Head of caudate nucleus (tissue), 42 donors: ENCODE data around the gene RAB3GAP2.
"Not testable (repeated sequence)": the region's sequence is repeated elsewhere in the genome, so short reads cannot be mapped to it uniquely, and the experiment has no call there.

Experiments used
- DNase-seq, 42 donors: peaks; one replicate each; pipeline versions ENCODE4 v3.0.0 to v3.0.0-alpha.2; 2020 to 2021; ENCODE audit warnings: mixed read lengths in 7 of 42
- intact Hi-C: fragments of 100-400 bp; cut with DNase I; formaldehyde crosslinking; loops from one replicate; pipeline ENCODE4 v1.15.0; 2022

RAB3GAP2 gene, protein sequence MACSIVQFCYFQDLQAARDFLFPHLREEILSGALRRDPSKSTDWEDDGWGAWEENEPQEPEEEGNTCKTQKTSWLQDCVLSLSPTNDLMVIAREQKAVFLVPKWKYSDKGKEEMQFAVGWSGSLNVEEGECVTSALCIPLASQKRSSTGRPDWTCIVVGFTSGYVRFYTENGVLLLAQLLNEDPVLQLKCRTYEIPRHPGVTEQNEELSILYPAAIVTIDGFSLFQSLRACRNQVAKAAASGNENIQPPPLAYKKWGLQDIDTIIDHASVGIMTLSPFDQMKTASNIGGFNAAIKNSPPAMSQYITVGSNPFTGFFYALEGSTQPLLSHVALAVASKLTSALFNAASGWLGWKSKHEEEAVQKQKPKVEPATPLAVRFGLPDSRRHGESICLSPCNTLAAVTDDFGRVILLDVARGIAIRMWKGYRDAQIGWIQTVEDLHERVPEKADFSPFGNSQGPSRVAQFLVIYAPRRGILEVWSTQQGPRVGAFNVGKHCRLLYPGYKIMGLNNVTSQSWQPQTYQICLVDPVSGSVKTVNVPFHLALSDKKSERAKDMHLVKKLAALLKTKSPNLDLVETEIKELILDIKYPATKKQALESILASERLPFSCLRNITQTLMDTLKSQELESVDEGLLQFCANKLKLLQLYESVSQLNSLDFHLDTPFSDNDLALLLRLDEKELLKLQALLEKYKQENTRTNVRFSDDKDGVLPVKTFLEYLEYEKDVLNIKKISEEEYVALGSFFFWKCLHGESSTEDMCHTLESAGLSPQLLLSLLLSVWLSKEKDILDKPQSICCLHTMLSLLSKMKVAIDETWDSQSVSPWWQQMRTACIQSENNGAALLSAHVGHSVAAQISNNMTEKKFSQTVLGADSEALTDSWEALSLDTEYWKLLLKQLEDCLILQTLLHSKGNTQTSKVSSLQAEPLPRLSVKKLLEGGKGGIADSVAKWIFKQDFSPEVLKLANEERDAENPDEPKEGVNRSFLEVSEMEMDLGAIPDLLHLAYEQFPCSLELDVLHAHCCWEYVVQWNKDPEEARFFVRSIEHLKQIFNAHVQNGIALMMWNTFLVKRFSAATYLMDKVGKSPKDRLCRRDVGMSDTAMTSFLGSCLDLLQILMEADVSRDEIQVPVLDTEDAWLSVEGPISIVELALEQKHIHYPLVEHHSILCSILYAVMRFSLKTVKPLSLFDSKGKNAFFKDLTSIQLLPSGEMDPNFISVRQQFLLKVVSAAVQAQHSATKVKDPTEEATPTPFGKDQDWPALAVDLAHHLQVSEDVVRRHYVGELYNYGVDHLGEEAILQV (N-terminal part only)

DNA sequence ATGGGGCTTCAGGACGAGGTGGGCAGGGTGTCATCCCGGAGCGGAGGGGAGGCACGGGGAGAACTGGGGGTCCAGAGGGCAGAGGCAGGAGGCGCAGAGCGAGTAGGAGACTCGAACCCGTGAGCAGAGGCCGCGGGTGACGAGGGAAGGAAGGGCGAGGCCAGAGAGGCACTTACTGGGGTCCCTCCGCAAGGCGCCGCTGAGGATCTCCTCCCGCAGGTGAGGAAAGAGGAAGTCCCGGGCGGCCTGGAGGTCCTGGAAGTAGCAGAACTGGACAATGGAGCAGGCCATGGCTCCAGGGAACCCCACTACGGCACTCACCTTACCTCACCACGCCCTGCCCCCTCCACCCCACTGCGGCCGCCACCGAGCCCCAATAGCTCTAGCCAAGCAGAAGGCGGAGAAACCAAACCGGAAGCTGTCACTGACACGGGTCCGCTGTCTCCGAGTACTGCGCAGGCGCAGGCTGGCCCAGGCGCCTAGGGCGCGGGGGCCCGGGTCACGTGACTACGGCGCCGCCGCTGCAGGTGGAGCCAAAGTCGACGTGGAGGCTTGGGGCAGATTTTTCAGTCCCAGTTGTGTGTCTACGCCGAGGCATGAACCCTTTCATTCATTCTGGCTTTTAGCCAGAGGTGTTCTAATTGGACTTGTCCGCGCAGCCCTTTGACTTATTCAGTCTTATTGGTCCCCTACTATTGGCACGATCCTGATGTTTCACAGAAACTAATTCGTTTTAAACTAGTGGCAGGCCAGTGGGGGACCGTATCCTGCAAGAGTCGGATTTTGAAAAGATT, at the start of gene RAB3GAP2:
Gene RAB3GAP2 (minus strand): TSS at position 407 of the 794 bp plus-strand sequence. CDS start 116 bp downstream, at position 291.
- DNase-seq: peak; percentile 85 to 97 (median 94)
- intact Hi-C loops: no loop called here

- no peak for DNase-seq
- intact Hi-C loops: no loop called here
Measured at GRCh38 chr1:220321758-220322157, 49.5 kb upstream of the RAB3GAP2 start.

GRCh38 chr1:220320709-220321108, 48.5 kb upstream of the RAB3GAP2 start:
- intact Hi-C loops: no loop called here
- no peak for DNase-seq

- intact Hi-C loops: no loop called here
- no peak for DNase-seq
Measured at GRCh38 chr1:220318673-220319072, 46.4 kb upstream of the RAB3GAP2 start.

DNA sequence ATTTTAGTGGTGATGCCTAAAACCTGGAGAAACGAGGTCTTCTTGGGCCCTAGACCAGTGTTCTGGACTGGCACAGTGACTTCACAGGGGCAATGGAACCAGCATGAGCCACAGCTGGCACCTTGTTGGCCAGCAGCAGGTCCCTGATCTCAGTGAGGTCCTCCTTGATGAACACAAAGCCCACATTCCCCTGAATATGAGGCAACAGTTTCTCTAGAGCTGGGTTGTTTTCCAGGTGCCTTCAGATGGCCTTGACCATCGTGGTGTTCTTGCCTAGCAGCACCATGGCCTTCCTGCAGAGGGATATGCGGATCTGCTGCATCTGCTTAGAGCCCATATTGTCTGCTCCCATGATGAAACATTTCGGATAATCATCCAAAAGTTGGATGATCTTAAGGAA, 44.9 kb upstream of the RAB3GAP2 start:
- intact Hi-C loops: no loop called here
- DNase-seq: no peak

- no peak for DNase-seq
- intact Hi-C loops: no loop called here
Measured at GRCh38 chr1:220316305-220316704, 44.1 kb upstream of the RAB3GAP2 start.

DNA sequence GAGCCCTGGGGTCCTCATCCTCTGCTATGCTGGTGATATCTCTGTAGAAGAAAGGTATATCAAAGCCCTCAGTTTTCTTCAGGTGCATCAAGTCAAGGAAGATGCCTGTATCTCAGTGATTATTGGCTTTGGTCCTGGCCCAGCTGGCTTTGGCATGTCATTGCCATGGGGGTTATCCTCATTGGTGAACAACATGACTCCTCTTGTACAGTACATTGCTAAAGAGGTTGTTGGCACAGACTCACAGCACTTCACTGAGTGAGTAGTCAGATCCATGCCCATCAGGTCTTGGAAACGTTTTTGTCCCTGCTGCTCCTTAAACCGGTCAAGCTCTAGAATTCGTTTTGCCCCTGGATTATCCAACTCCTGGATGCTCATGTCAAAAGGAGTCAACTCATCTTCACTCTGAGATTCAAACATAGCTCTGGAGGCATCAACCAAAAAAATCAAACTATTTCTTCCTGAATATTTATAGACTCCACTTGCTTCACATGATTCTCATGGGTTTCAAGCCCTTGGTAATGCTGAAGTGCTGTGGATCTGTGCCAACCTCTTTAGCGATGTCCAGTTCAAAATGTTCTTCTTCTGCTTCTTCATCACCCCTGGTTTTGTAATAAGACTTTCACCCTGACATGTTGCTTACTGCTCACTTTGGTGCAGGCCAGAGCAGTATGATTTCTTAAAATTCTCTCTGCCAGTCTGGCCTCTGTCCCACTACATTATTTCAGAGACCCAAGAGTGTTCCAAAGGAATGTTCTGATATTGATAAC, 43.0 kb upstream of the RAB3GAP2 start:
- no peak for DNase-seq
- intact Hi-C loops: no loop called here

DNA sequence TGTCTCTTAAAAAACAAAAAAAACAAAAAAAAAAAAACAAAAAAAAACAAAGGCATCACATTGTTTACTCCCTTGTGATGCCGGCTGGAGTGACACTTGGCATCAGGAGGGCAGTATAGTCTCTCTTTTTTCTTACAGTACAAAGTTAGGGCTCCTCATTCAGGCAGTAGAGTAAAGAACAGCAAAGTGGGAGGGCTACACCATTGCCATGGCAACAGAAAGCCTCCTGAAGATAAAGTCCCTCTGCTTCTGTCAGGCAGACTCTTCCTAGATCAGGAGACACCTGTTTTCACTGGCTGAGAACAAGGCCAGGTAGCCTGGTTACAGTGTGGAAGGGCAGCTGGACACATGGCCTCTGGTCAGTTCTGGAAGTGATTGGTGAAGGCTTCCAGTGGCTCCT, 41.3 kb upstream of the RAB3GAP2 start:
- DNase-seq: no peak
- intact Hi-C loops: no loop called here

DNA sequence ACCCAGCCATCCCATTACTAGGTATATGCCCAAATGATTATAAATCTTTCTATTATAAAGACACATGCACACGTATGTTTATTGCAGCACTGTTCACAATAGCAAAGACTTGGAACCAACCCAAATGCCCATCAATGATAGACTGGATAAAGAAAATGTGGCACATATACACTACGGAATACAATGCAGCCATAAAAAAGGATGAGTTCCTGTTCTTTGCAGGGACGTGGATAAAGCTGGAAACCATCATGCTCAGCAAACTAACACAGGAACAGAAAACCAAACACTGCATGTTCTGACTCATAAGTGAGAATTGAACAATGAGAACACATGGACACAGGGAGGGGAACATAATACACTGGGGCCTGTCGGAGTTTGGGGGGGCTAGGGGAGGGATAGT, 37.9 kb upstream of the RAB3GAP2 start:
- DNase-seq, intact Hi-C loops: not testable (repeated sequence)

GRCh38 chr1:220307607-220308006, 35.4 kb upstream of the RAB3GAP2 start:
- intact Hi-C loops: no loop called here
- no peak for DNase-seq

GRCh38 chr1:220306339-220306738, 34.1 kb upstream of the RAB3GAP2 start:
- intact Hi-C loops: no loop called here
- DNase-seq: no peak

DNA sequence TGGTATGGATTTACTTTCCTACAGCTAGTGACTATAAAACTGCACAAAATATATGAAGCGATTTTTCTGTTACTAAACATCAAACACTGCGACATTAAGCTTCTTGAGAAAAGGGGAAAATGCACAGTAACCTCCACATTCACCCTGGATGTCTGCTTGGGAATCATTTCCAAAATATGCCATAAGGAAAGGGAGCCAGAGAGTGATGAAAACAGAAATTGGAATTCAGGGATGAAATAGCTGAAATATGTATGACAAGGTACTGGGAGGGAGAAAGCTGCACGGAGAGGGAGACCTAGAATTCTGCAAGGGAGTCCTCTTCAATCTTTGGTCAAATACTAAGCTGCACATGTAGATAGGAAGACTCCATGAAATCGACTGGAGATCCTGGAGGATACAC, 31.6 kb upstream of the RAB3GAP2 start:
- intact Hi-C loops: no loop called here
- no peak for DNase-seq

DNA sequence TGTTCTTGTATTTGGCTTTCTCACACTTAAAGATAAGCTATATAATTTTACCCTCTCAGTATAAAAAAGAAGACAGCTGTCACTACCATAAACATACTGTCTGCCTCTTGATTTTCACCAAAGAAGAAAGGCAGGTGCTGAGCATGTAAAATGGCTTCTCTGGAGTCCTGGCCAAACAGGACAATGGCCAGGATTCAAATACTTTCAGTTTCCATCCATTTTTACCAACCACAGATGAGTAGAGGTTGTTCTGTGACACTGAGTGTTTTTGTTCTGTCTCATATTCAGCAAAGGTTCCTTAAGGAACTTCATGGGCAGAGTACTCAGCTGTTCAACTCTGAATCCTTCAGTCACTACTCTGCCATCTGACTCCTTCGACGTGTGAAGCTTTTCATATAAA, 29.4 kb upstream of the RAB3GAP2 start:
- intact Hi-C loops: no loop called here

GRCh38 chr1:220300442-220301121, 28.3 kb upstream of the RAB3GAP2 start:
- peak; percentile 14 to 82 (median 48) for DNase-seq
- intact Hi-C loops: no loop called here

More for the DNA sequence above, 29.4 kb upstream of the RAB3GAP2 start:
- DNase-seq: no peak

DNA sequence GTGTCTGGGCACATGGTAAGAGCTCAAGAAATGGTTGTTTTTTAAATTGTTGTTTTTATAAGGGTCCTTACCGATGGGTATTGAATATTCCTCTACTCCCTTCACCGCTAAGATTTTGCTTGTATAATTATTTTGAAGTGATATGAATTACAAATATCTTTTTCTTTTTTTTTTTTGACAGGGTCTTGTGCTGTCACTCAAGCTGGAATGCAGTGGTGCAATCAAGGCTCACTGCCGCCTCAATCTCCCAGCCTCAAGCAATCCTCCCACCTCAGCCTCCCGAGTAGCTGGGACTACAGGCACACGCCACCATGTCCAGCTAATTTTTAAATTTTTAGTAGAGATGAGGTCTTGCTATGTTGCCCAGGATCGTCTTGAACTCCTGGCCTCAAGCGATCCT, 27.1 kb upstream of the RAB3GAP2 start:
- no peak for DNase-seq
- intact Hi-C loops: no loop called here

DNA sequence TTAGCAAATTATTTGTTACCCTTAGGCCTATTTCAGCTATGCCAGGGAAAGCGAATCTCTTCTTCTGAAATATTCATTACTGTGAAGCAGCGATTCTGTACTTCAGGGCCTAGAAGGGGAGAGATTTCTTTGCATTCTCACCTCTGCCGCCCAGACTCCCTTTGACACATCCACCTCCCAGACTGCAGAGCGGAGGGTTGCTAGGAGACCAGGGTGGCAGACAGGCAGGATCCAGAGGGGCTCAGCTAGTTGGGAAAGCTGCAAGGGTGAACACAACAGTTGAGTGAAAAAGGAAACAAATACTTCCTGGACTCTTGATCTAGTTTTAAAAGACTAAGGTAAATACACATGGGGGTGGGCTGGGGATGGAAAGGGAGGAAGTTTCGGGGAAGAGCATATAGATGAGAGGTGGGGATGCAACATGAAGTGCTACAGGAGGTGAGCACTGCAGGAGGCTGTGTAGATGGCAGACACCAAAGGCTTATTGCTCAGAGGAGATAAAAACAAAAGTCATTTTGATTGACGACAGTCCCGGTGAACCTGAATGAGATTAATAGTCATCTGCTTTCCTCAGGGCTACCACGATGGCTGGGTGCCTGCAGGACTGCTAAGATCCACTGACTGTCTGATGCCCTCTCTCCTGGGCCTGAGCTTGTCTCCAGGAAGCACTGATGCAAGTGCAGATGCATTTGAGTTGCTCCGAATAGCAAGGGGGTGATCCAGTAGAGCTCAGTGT, 26.4 kb upstream of the RAB3GAP2 start:
- DNase-seq: peak in 17 of 42 donors; percentile 5 to 66 (median 29)
- intact Hi-C loops: no loop called here

GRCh38 chr1:220296981-220297380, 24.7 kb upstream of the RAB3GAP2 start:
- intact Hi-C loops: no loop called here
- no peak for DNase-seq
